Measurements from ENCODE around the gene STARD3.

- TF ChIP-seq CTCF (IDR thresholded peaks at IDR 0.05; ENCODE audit: poor library complexity) (no peak), EZH2 (IDR thresholded peaks at IDR 0.05; ENCODE audit: borderline replicate concordance) (no peak)
Measured at GRCh38 chr17:39675390-39676082, 38.6 kb downstream of the STARD3 start.

Measured in hepatocyte (in vitro differentiated cells).